ENCODE measurements around the gene CST6. TPM values are rescaled to one million over a fixed set of nuclear protein-coding genes. Genes with fewer than 3 reads are reported as not detected.

Gene CST6
- total and polyA plus RNA-seq, 2 of the 13 experiments (the other 11 are each of a cell fraction or from before 2014, with no cell fraction given), result not detected

- TF ChIP-seq NKX3-1 (CRISPR knock-in tag; IDR thresholded peaks at IDR 0.05), result 0 out of 2 replicates have a peak, but pooled peaks have one; percentile 70
- TF ChIP-seq TRIM22 (IDR thresholded peaks at IDR 0.05), result no peak
- TF ChIP-seq FOXM1 (CRISPR knock-in tag; IDR thresholded peaks at IDR 0.05), result no peak
- no peak for TF ChIP-seq CREB1 (IDR thresholded peaks at IDR 0.05)
- peak; percentile 86 for TF ChIP-seq CREB1 (CRISPR knock-in tag; IDR thresholded peaks at IDR 0.05)
- no peak for TF ChIP-seq HES4 (CRISPR knock-in tag; IDR thresholded peaks at IDR 0.05; ENCODE audit: borderline replicate concordance)
- peak; percentile 41 for TF ChIP-seq BCL3 (CRISPR knock-in tag; IDR thresholded peaks at IDR 0.05)
- TF ChIP-seq FOXC1 (CRISPR knock-in tag; IDR thresholded peaks at IDR 0.05; ENCODE audit: borderline replicate concordance), result peak; percentile 77
- TF ChIP-seq ZNF431 (CRISPR knock-in tag; IDR thresholded peaks at IDR 0.05; ENCODE audit: borderline replicate concordance, low read depth), result 0 out of 2 replicates have a peak, but pooled peaks have one; percentile 50
- peak; percentile 94 for TF ChIP-seq MTA1 (CRISPR knock-in tag; IDR thresholded peaks at IDR 0.05; ENCODE audit: borderline replicate concordance)
- TF ChIP-seq CCDC6 (CRISPR knock-in tag; IDR thresholded peaks at IDR 0.05), result no peak; the same call in 1 of the 2 replicates
- 0 out of 2 replicates have a peak, but pooled peaks have one; percentile 27 for TF ChIP-seq BRF2 (CRISPR knock-in tag; IDR thresholded peaks at IDR 0.05)
- TF ChIP-seq NFE2L1 (CRISPR knock-in tag; IDR thresholded peaks at IDR 0.05; ENCODE audit: borderline replicate concordance), result no peak
- 0 out of 2 replicates have a peak, but pooled peaks have one; percentile 53 for TF ChIP-seq DNMT3B (CRISPR knock-in tag; conservative IDR thresholded peaks at IDR 0.05)
- TF ChIP-seq ZNF704 (CRISPR knock-in tag; IDR thresholded peaks at IDR 0.05; ENCODE audit: borderline replicate concordance), result peak; percentile 80
- no peak for TF ChIP-seq FOXO4 (CRISPR knock-in tag; conservative IDR thresholded peaks at IDR 0.05)
- no peak for TF ChIP-seq JDP2 (CRISPR knock-in tag; IDR thresholded peaks at IDR 0.05; ENCODE audit: borderline replicate concordance)
- no peak for TF ChIP-seq ZBTB7A (CRISPR knock-in tag; IDR thresholded peaks at IDR 0.05)
- TF ChIP-seq ZNF232 (CRISPR knock-in tag; IDR thresholded peaks at IDR 0.05; ENCODE audit: borderline replicate concordance), result 0 out of 2 replicates have a peak, but pooled peaks have one; percentile 31
- TF ChIP-seq CHCHD3 (CRISPR knock-in tag; IDR thresholded peaks at IDR 0.05), result no peak
- TF ChIP-seq ZNF703 (CRISPR knock-in tag; IDR thresholded peaks at IDR 0.05; ENCODE audit: borderline replicate concordance), result no peak
- no peak; the same call in 1 of the 2 replicates for TF ChIP-seq ZNF260 (CRISPR knock-in tag; IDR thresholded peaks at IDR 0.05; ENCODE audit: borderline replicate concordance, low read depth)
Measured at GRCh38 chr11:66001942-66002647, 9.7 kb upstream of the CST6 start, which contains the start of the genes BANF1 and EIF1AD (continued).

Measured in HepG2 (cell line).